ENCODE data around the gene MAP3K20.

GRCh38 chr2:173053043-173053699 is 22.5 kb upstream of the MAP3K20 start:
- TF ChIP-seq CTCF (IDR thresholded peaks at IDR 0.05) (no peak), POLR2A (IDR thresholded peaks at IDR 0.05) (no peak)

Measured in Peyer's patch (tissue), 4 donors.